HG02970 (cell line): ENCODE results near the gene FBRS.

Source experiments
- ATAC-seq: cut with Tn5 transposase; IDR thresholded peaks from one replicate; pipeline ENCODE4 v1.9.1; 2021; ENCODE audit warnings: mild to moderate bottlenecking, moderate library complexity, moderate number of reproducible peaks; ENCODE audit not compliant: unreplicated experiment, low FRiP score

Gene FBRS

GRCh38 chr16:30641378-30641982 lies 16.8 kb upstream of the FBRS start:
- no peak for ATAC-seq

DNA sequence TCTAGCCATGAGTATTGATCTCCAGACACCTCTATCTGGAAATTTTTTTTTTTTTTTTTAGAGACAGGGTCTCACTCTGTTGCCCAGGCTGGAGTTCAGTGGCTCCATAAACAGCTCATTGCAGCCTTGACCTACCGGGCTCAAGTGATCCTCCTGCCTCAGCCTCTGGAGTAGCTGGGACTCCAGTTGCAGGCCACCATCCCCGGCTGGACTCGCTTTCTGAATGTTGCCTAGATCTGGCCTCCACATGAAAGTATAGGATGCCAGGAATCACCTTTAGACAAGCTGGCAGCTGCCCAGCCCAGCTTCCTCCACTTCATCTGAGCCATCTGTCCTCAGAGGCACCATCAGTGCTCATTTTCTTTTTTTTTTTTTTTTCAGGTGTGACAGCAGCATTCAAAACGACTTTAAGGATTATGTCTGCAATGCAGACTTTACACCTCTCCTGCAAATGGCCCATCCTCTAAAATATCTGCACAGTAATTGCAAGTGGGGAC lies 13.8 kb upstream of the FBRS start:
- no peak for ATAC-seq

DNA sequence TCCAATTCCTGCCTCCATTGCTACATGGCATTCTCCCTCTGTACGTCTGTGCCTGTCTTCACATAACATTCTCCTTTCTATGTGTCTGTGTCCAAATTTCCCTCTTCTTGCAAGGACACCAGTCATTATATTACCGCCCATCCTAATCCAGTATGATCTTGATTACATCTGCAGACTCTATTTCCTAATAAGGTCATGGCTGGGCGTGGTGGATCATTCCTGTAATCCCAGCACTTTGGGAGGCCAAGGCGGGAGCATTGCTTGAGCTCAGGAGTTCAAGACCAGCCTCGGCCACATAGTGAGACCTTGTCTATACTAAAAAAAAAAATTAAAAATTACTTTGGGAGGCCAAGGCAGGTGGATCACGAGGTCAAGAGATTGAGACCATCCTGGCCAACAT lies 12.5 kb upstream of the FBRS start:
- no peak for ATAC-seq

- no peak for ATAC-seq
These were observed 11.0 kb upstream of the FBRS start for GRCh38 chr16:30647274-30647571.

DNA sequence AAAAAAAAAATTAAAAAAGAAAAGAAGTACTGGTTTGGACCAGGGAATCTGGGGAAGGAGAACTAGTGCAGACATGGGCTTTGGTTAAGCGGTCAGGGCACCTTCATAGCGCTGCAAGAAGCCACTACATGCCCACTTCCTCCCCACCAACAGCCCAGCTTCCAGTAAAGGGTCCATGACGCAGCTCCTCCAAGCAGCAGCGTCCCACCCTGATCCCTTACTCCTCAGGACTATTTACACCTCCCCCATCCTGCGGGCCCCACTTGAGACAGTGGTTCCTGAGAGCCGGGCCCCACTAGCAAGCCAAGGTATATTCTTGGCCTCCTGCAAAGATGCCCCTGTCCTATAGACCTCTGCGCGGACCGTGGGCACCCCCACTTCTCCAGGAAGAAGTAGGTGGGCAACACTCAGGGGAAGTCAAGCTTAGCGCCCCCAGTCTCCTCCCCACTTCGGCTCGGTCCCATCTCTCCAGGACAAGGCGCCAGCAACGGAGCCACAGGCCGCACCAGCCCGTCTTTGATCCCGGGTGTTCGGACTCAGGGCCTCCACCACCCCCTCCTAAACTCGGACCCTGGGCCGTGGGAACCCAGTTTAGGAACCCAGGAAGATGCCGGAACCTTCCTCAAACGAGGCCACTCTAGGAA lies 8.4 kb upstream of the FBRS start:
- ATAC-seq: no peak

GRCh38 chr16:30650369-30651123 lies 7.7 kb upstream of the FBRS start, which contains the start of gene PRR14:
PRR14 (plus strand) TSS chr16:30650960; CDS start chr16:30651646, 686 bp downstream.
- peak; percentile 57 for ATAC-seq

DNA sequence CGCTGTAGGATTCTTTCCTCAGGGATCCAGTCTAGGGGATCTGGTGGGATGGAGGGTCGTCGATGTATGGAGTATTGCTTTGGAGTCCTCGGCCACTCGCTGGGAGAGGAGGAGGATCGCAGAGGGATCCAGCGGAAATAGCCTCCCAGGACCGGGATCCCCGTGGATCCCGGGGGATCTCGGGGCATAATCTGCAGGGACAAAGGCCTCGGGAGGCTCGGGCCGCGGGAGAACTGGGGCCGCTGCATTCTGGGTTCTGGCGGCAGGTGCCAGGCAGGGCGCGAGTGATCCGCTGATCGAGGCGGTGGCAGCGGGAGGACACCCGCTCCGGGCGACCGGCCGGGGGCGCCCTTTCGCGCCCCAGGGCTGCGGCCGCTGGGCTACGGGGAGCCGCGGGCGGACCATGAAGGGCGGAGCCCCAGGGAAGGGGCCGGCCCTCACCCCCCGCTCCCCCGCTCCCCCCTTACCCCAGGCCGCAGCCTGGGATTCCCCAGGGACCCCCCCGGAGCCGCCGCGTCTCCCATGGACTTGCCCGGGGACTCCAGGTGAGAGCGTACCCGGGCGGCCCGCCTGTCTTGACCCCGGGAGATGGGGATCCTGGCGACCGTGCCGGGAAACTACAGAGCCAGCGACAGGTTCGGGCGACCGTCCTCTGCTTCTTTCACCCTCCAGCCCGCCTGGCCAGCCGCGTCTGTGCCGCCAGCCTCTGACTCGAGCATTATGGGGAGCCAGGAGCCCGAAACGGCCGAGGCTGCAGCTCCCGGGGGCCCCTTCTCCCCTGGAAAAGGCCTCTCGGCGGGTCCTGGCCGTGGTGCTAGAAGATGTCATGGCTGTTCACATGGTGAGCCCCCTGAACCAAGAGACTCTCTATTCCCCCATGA lies 6.9 kb upstream of the FBRS start:
- peak; percentile 44 for ATAC-seq

DNA sequence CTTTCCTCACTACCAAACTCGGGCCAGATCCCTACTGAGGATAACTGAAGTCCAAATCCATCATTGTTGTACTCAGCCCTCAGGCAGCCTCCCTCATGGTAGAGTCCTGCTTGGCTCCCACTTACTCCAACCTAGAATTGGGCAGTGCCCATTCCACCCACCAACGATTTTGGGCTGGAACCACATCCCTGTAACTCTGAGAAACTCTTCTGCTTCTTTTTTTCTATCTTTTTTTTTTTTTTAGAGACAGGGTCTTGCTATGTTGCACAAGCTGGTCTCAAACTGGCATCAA lies 6.3 kb upstream of the FBRS start:
- ATAC-seq: no peak

DNA sequence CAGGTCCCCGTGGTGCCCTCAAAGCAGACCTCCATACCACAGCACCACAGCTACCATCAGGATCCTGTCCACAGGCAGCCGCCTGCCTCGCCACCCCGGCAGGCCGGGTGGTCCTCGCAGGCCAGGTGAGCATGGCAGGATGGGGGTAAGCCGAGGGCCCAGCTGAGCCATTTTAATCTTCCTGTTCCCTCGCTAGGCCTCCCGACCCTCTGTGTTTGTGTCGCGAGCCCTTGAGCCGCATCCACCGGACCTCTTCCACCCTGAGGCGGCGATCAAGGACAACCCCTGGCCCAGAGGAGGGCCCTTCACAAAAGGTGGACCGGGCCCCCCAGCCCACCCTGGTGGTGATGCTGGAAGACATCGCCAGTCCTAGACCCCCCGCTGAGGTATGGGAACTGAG lies 5.5 kb upstream of the FBRS start:
- no peak for ATAC-seq

DNA sequence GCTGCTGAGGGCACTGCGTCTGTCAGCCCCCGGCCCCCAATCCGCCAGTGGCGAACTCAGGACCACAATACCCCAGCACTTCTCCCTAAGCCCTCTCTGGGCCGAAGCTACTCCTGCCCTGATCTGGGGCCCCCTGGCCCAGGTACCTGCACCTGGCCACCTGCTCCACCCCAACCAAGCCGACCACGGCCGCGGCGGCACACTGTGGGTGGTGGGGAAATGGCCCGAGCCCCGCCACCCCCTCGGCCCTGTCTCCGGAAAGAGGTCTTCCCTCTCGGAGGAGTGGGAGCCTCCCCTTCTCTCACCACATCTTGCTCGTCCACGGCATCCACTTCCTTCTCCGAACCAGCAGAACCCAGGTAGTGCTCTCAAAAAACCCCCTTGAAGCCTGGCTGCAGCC lies 3.4 kb upstream of the FBRS start:
- ATAC-seq: no peak

- ATAC-seq: no peak
These were observed 2.4 kb upstream of the FBRS start for GRCh38 chr16:30655815-30656347.

DNA sequence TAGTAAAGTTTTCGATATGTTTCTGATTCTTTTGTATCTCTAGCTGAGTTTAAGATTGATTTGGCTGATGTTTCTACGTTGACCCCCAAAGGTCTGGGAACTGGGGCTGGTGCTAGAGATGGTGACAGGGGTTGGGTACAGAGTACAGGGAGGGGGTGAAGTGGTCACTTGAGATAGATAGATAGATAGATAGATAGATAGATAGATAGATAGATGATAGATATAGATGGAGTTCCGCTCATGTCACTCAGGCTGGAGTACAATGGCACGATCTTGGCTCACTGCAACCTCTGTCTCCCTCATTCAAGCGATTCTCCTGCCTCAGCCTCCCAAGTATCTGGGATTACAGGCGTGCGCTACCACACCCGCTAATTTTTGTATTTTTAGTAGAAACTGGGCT lies 1.8 kb upstream of the FBRS start:
- no peak for ATAC-seq

- peak; percentile 0 for ATAC-seq
These were observed 1.0 kb upstream of the FBRS start for GRCh38 chr16:30656974-30657865.

DNA sequence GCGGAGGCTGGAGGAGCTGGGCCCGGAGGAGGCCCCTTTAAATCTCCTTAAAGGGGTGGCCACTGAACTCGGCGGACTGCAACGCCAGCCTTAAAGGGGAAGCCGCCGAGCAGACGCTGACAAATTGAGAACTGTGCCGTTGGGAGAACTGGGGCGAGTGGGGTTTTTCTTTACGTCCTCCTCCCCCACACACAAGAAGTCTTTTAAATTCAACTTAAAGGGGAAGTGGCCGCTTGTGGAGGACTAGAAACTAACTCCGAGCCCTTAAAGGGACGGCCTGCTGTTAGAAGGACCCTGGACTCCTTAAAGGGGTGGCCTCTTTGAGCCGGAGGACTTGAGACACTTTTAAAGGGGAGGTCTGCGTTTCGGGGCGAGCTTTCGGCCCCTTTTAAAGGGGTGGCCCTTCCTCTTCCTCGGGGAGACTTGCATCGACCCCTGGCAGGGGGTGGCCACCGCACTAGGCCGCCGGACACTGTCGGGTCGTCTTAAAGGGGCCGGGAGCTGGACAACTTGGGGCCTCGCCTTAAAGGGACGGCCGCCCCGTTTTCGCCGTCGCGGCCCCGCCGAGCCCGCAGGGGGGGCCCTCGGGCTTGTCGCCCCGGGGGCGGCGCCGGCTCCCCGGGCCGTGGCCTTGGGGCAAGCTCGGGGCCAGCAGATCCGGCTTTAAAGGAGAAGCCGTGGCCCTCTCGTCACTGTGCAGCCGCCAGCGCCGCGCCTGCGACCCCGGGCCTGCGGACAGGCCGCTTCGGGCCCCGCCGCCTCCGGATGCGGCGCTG lies 688 bp downstream of the FBRS start:
- ATAC-seq: peak; percentile 21

- no peak for ATAC-seq
These were observed 1.5 kb downstream of the FBRS start for GRCh38 chr16:30659507-30660423.

DNA sequence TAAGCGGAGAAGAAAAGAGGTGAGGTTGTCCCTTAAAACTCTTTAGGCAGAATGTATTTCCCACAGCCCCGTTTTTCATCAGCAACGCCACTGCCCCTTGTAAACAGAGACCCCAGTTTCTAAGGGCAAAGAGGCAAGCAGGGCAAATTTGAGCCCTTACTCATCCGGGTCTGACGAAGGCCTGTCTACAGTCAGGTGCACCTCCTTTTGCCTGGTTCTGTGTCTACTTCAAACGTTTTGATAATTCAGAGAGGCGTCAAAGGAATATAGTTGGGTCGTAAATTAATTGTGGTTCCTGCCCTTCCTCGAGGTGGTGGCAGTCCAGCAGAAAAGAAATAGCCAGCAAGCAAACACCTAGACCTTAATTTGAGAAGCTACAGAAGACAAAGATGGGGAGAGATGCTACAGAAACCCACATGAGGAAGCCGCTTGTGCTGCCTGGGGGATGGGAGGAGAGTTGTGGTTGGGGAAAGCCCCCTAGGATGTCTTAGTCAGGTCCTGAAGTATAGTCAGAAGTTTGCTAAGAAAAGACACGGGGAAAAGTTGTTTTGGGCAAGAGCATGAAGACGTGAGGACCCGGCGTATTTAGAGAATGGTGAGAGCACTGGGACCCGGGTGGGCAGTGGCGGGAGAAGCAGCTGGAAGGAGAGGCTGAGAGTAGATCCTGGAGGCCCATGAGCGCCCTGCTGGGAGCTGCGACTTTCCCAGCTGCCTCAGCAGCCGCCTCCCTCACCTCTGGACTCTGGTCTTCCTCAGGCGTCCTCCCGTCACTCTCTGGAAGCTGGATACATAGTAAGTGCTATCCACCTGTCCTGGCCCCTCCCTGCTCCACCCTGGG lies 2.4 kb downstream of the FBRS start:
- no peak for ATAC-seq

- ATAC-seq: no peak
These were observed 4.2 kb downstream of the FBRS start for GRCh38 chr16:30662449-30662848.
